K562 (cell line): ENCODE measurements around the gene HAUS3. TPM values are rescaled to one million over a fixed set of nuclear protein-coding genes. Genes with fewer than 3 reads are reported as not detected.

Source experiments
- ATAC-seq: fragments of 200-7000 bp; cut with Tn5 transposase; 3 replicates; pipeline ENCODE4 v1.9.1; 2020; ENCODE audit warnings: moderate library complexity
- BruUV-seq: library from RNA; stranded (reverse); fragments of 400-500 nt; replicated peaks from 2 replicates; lab custom pipeline; 2021; lab: Mats Ljungman, UMichigan
- CTCF ChIA-PET: fragments of 300-600 bp; formaldehyde crosslinking; extraction: SDS; loops from one replicate; lab custom pipeline; 2021; ENCODE audit warnings: low intra/inter-chr PET ratio; lab: Yijun Ruan, JAX
- POLR2A ChIA-PET: fragments of 300-600, 350-650 bp; sonication (Branson Sonifier 250); formaldehyde crosslinking; extraction: SDS; loops from one replicate; lab custom pipeline; 2021; ENCODE audit warnings: antibody characterized with exemption, inconsistent platforms; lab: Yijun Ruan, JAX
- DNase-seq, 4 experiments: peaks; one replicate each; pipeline versions ENCODE4 v3.0.0 to v3.0.0-alpha.2; 2011 to 2018; ENCODE audit warnings: low spot score in 3 of 4, mixed read lengths in 3 of 4; ENCODE audit errors: extremely low read depth in 1 of 4
- FAIRE-seq: peaks from 2 replicates; lab custom pipeline; 2011; peaks lifted over from hg19 to GRCh38; lab: Jason Lieb, UNC
- H2AFZ ChIP-seq: 2 replicates; pipeline ENCODE4 v1.6.0; 2011; ENCODE audit warnings: low read depth, low read length, control low read depth, inconsistent platforms
- H3K27ac ChIP-seq: fragments of 200-600 bp; 3 replicates; pipeline ENCODE4 v1.8.0; 2011; ENCODE audit warnings: low read depth, mild to moderate bottlenecking, control low read depth, inconsistent platforms, low read length, moderate library complexity, mixed read lengths; ENCODE audit errors: extremely low read depth
- H3K27me3 ChIP-seq, 2 experiments: fragments of 300-600 bp in 1 of 2; 2 replicates in 1 of 2; 3 replicates in 1 of 2; pipeline versions ENCODE4 v1.6.0 to v1.8.0; 2011; ENCODE audit warnings: inconsistent platforms in 2 of 2, low read length in 2 of 2, mild to moderate bottlenecking in 1 of 2, mixed read lengths in 1 of 2, moderate library complexity in 1 of 2; ENCODE audit not compliant: control insufficient read depth in 2 of 2, insufficient read depth in 2 of 2
- H3K36me3 ChIP-seq: fragments of 300-600 bp; 3 replicates; pipeline ENCODE4 v1.8.0; 2011; ENCODE audit warnings: mild to moderate bottlenecking, low read length, inconsistent platforms; ENCODE audit not compliant: control insufficient read depth, insufficient read depth
- H3K4me1 ChIP-seq, 2 experiments: fragments of 200-600 bp in 1 of 2; replicated peaks in 1 of 2; 2 replicates in 1 of 2; 3 replicates in 1 of 2; pipeline versions ENCODE4 v1.5.1 to v1.8.0; 2011; ENCODE audit warnings: inconsistent platforms in 2 of 2, low read length in 2 of 2, mild to moderate bottlenecking in 1 of 2, mixed read lengths in 1 of 2, moderate library complexity in 1 of 2; ENCODE audit not compliant: control insufficient read depth in 2 of 2, insufficient read depth in 2 of 2
- H3K4me2 ChIP-seq: 2 replicates; pipeline ENCODE4 v1.6.1; 2011; ENCODE audit warnings: low read length, control low read depth, inconsistent platforms, mixed read lengths; ENCODE audit not compliant: insufficient read depth
- H3K4me3 ChIP-seq: fragments of 200-600 bp; sonication (generic), shearing (Covaris generic); 2 replicates; pipeline ENCODE4 v1.5.1; 2016; ENCODE audit warnings: control low read depth, inconsistent platforms
- H3K79me2 ChIP-seq: fragments of 200-600 bp; 3 replicates; pipeline ENCODE4 v1.8.0; 2011; ENCODE audit warnings: low read length, inconsistent platforms; ENCODE audit not compliant: control insufficient read depth, insufficient read depth
- H3K9ac ChIP-seq, 2 experiments: 2 replicates each; pipeline versions ENCODE4 v1.6.0 to v1.6.1; 2011; ENCODE audit warnings: low read depth in 2 of 2, low read length in 2 of 2, control low read depth in 1 of 2, inconsistent platforms in 1 of 2, mild to moderate bottlenecking in 1 of 2, mixed read lengths in 1 of 2; ENCODE audit not compliant: insufficient read depth in 1 of 2
- H3K9me1 ChIP-seq: one replicate; pipeline ENCODE4 v1.6.0; 2011; ENCODE audit warnings: inconsistent platforms, mild to moderate bottlenecking, low read length, moderate library complexity; ENCODE audit not compliant: control insufficient read depth, insufficient read depth
- H3K9me3 ChIP-seq: replicated peaks from 2 replicates; pipeline ENCODE4 v1.5.1; 2011; ENCODE audit warnings: low read depth, low read length, inconsistent platforms; ENCODE audit not compliant: control insufficient read depth, insufficient read depth
- H4K20me1 ChIP-seq: replicated peaks from 2 replicates; pipeline ENCODE4 v1.6.1; 2011; ENCODE audit warnings: low read length, inconsistent platforms, mixed read lengths; ENCODE audit not compliant: control insufficient read depth, insufficient read depth
- ARID2 ChIP-seq: fragments of 450-650 bp; IDR thresholded peaks from 2 replicates; pipeline ENCODE4 v1.6.1; 2017; ENCODE audit warnings: antibody characterized with exemption, mild to moderate bottlenecking
- CREM ChIP-seq: IDR thresholded peaks from 2 replicates; pipeline ENCODE4 v1.6.1; 2014; ENCODE audit warnings: antibody characterized with exemption, low read depth
- ELF2 ChIP-seq: fragments of 250-450 bp; sonication (Bioruptor Pico); IDR thresholded peaks from 2 replicates; pipeline ENCODE4 v1.5.0; 2021; ENCODE audit warnings: mild to moderate bottlenecking
- FOXJ2 ChIP-seq: fragments of 200-800 bp; sonication (Bioruptor generic); IDR thresholded peaks from 2 replicates; pipeline ENCODE4 v1.6.1; 2016; ENCODE audit warnings: missing genetic modification characterization, missing compliant biosample characterization
- HCFC1 ChIP-seq: IDR thresholded peaks from 2 replicates; pipeline ENCODE4 v1.6.1; 2012; ENCODE audit warnings: low read depth, low read length, improper control_type of control experiment
- HNRNPLL ChIP-seq: fragments of 200-400 bp; formaldehyde crosslinking; IDR thresholded peaks from 2 replicates; pipeline ENCODE4 v1.6.1; 2017; ENCODE audit warnings: low read length, low read depth, mild to moderate bottlenecking; ENCODE audit not compliant: poor library complexity, severe bottlenecking
- HOXB6 ChIP-seq: fragments of 250-450 bp; sonication (Bioruptor Pico); IDR thresholded peaks from 2 replicates; pipeline ENCODE4 v1.5.1; 2022; ENCODE audit warnings: mild to moderate bottlenecking, borderline replicate concordance
- JUND ChIP-seq, 2 experiments: IDR thresholded peaks; 2 replicates in 1 of 2; 3 replicates in 1 of 2; pipeline ENCODE4 v1.6.1; 2011; ENCODE audit warnings: borderline replicate concordance in 2 of 2, low read depth in 2 of 2, low read length in 2 of 2, improper control_type of control experiment in 1 of 2, missing biosample characterization in 1 of 2, missing genetic modification characterization in 1 of 2, missing genetic modification reagents in 1 of 2
- NFIC ChIP-seq: fragments of 450-650 bp; IDR thresholded peaks from 2 replicates; pipeline ENCODE4 v1.6.1; 2017; ENCODE audit warnings: mild to moderate bottlenecking, inconsistent platforms
- NRF1 ChIP-seq, 2 experiments: fragments of 450-650 bp; IDR thresholded peaks in 1 of 2; conservative IDR thresholded peaks in 1 of 2; 2 replicates each; pipeline ENCODE4 v1.6.1; 2014; ENCODE audit warnings: mild to moderate bottlenecking in 2 of 2
- RAD21 ChIP-seq, 2 experiments: fragments of 250-450 bp in 1 of 2; fragments of 450-650 bp in 1 of 2; sonication (Bioruptor Pico) in 1 of 2; formaldehyde crosslinking in 1 of 2; IDR thresholded peaks in 1 of 2; conservative IDR thresholded peaks in 1 of 2; 2 replicates each; pipeline versions ENCODE4 v1.4.0 to v1.8.0; 2020 to 2022; ENCODE audit warnings: mild to moderate bottlenecking in 2 of 2, moderate library complexity in 1 of 2
- SRSF1 ChIP-seq: fragments of 200-400 bp; formaldehyde crosslinking; IDR thresholded peaks from 2 replicates; pipeline ENCODE4 v1.6.1; 2017; ENCODE audit warnings: mild to moderate bottlenecking, low read depth, low read length, moderate library complexity
- STAG1 ChIP-seq: sonication (generic); formaldehyde crosslinking; IDR thresholded peaks from 2 replicates; pipeline ENCODE4 v1.5.0; 2020; ENCODE audit warnings: missing genetic modification reagents, borderline replicate concordance
- TARDBP ChIP-seq: fragments of 450-650 bp; IDR thresholded peaks from 2 replicates; pipeline ENCODE4 v1.6.1; 2016
- ZNF3 ChIP-seq: fragments of 250-450 bp; sonication (Bioruptor Pico); IDR thresholded peaks from 2 replicates; pipeline ENCODE4 v1.5.0; 2021; ENCODE audit warnings: mild to moderate bottlenecking, moderate library complexity
- ZNF764 ChIP-seq: fragments of 250-450 bp; sonication (Bioruptor Pico); IDR thresholded peaks from 2 replicates; pipeline ENCODE4 v1.4.0; 2020; ENCODE audit warnings: low read depth, mild to moderate bottlenecking, moderate library complexity
- WGBS: fragments of 100-300 bp; shearing (Covaris generic); methylation state at CpG from one replicate; pipeline ENCODE4 v1.1.6; 2016; ENCODE audit warnings: low coverage, mixed read lengths; ENCODE audit not compliant: insufficient coverage; ENCODE audit errors: missing lambda C conversion rate; 5-methylcytosine and 5-hydroxymethylcytosine counted together
- in situ Hi-C: fragments of 300-500 bp; cut with MboI; formaldehyde crosslinking; loops from 4 replicates; pipeline ENCODE4 v1.15.0; 2018; ENCODE audit warnings: inconsistent platforms, mixed read lengths
- intact Hi-C: fragments of 100-400 bp; cut with micrococcal nuclease; formaldehyde crosslinking; loops from 2 replicates; pipeline ENCODE4 v1.14.2; 2022
- polyA plus RNA-seq, 8 experiments: library from polyadenylated mRNA; depleted of rRNA in 4 of 8; stranded (reverse) in 5 of 8; unstranded in 3 of 8; fragments of >200 nt; fragmentation: Nextera tagmentation in 2 of 8; fragmentation: Illumina TruSeq in 1 of 8; extraction: Ambion mirVana in 2 of 8; extraction: Trizol in 1 of 8; gene quantifications; 2 replicates each; pipeline versions ENCODE4 v1.2.1 to v1.2.3, GENCODE V29; 2011 to 2014; ENCODE audit warnings: inconsistent platforms in 1 of 8, missing spikeins in 1 of 8
- total RNA-seq, 7 experiments: library from RNA; depleted of rRNA in 6 of 7; stranded (reverse); fragments of >200 nt in 6 of 7; fragmentation: Illumina TruSeq in 2 of 7; extraction: Trizol in 2 of 7; gene quantifications; 2 replicates each; pipeline versions ENCODE4 v1.2.1 to v1.2.3, GENCODE V29; 2011 to 2021; ENCODE audit warnings: low replicate concordance in 1 of 7
- TF ChIP-seq, protein P1 (sequence below): fragments of 250-450 bp; sonication (Bioruptor Pico); IDR thresholded peaks from 2 replicates; pipeline ENCODE4 v1.4.0; 2020; ENCODE audit warnings: mild to moderate bottlenecking, moderate library complexity, borderline replicate concordance
- TF ChIP-seq, protein P2 (sequence below): fragments of 250-450 bp; sonication (Bioruptor Pico); IDR thresholded peaks from 2 replicates; pipeline ENCODE4 v1.8.0; 2022; ENCODE audit warnings: moderate library complexity, mild to moderate bottlenecking, inconsistent platforms

The HAUS3 gene
- total and polyA plus RNA-seq, 9 of the 15 experiments (the other 6 are each of a cell fraction or from before 2014, with no cell fraction given), result 8.9 to 25.7 (median 21.5) TPM

- BruUV-seq, result no TSS peak
- H3K4me1 ChIP-seq, result no peaks in the 10 kb centered on the region; a peak in 1 of 5 replicates
- DNase-seq (peak; percentile 67 to 81 (median 69)), FAIRE-seq (peak; percentile 89), ATAC-seq (peak; percentile 97)
- no peaks in the 10 kb centered on the region for H3K9me3 ChIP-seq
- peaks cover 0 to 9% of the 10 kb centered on the region in 2 experiments; a peak in 3 of 5 replicates for H3K27me3 ChIP-seq
- H3K4me3 ChIP-seq, result no peak overlapping the region
- in situ Hi-C loops (loop anchor here (10.0 kb wide), 1 partner anchor 225 kb away; no protein-coding TSS in a partner anchor), intact Hi-C loops (loop anchor here (1.0 to 5.0 kb wide), 2 partner anchors 132 to 221 kb away; no protein-coding TSS in a partner anchor)
- peaks cover 7% of the 10 kb centered on the region; the same call in 1 of the 2 replicates for H4K20me1 ChIP-seq
- H2AFZ ChIP-seq, result no peak overlapping the region
- no peak overlapping the region for H3K4me2 ChIP-seq
- H3K36me3 ChIP-seq, result peaks cover 10% of the 10 kb centered on the region; the same call in 1 of the 3 replicates
- H3K79me2 ChIP-seq, result no peaks in the 10 kb centered on the region
- H3K27ac ChIP-seq, result no peak overlapping the region
- no peaks in the 10 kb centered on the region for H3K9me1 ChIP-seq
- POLR2A ChIA-PET, result interaction anchor here (0.6 to 1.3 kb wide), 9 partner anchors 8 to 224 kb away, joined by 3 to 6 read pairs (median 3); partner anchors contain the start of genes HAUS3 and POLN
- H3K9ac ChIP-seq, result peak overlapping the region in 1 of 2 experiments; percentile 15; a peak in 1 of 4 replicates
- CTCF ChIA-PET, result interaction anchor here (0.5 to 2.8 kb wide), 4 partner anchors 200 to 249 kb away, joined by 3 to 25 read pairs (median 11); partner anchors contain the start of gene RNF4
- WGBS, result 5% methylated on average over 10 of the region's 10 CpGs
- TF ChIP-seq, protein P1, sequence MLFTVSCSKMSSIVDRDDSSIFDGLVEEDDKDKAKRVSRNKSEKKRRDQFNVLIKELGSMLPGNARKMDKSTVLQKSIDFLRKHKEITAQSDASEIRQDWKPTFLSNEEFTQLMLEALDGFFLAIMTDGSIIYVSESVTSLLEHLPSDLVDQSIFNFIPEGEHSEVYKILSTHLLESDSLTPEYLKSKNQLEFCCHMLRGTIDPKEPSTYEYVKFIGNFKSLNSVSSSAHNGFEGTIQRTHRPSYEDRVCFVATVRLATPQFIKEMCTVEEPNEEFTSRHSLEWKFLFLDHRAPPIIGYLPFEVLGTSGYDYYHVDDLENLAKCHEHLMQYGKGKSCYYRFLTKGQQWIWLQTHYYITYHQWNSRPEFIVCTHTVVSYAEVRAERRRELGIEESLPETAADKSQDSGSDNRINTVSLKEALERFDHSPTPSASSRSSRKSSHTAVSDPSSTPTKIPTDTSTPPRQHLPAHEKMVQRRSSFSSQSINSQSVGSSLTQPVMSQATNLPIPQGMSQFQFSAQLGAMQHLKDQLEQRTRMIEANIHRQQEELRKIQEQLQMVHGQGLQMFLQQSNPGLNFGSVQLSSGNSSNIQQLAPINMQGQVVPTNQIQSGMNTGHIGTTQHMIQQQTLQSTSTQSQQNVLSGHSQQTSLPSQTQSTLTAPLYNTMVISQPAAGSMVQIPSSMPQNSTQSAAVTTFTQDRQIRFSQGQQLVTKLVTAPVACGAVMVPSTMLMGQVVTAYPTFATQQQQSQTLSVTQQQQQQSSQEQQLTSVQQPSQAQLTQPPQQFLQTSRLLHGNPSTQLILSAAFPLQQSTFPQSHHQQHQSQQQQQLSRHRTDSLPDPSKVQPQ (CRISPR knock-in tag), result no peak
- TF ChIP-seq NFIC (no peak), HOXB6 (CRISPR knock-in tag) (no peak), JUND (IDR thresholded peaks at IDR 0.05; ENCODE audit: borderline replicate concordance, low read depth, low read length) (0 out of 2 replicates have a peak, but pooled peaks have one; percentile 24), JUND (tag; IDR thresholded peaks at IDR 0.05; ENCODE audit: borderline replicate concordance, low read depth, low read length) (no peak), NRF1 (conservative IDR thresholded peaks at IDR 0.05 in 1 of 2, IDR thresholded peaks at IDR 0.05 in 1 of 2) (0 out of 4 replicates have a peak, but pooled peaks of 1 of the 2 experiments have one; percentile 10), TARDBP (0 out of 2 replicates have a peak, but pooled peaks have one; percentile 39), ARID2 (peak; percentile 89; the same call in 1 of the 2 replicates), CREM (0 out of 2 replicates have a peak, but pooled peaks have one; percentile 24), SRSF1 (no peak), FOXJ2 (no peak), HCFC1 (0 out of 2 replicates have a peak, but pooled peaks have one; percentile 24), HNRNPLL (no peak), ELF2 (CRISPR knock-in tag) (0 out of 2 replicates have a peak, but pooled peaks have one; percentile 49), ZNF3 (CRISPR knock-in tag) (no peak), STAG1 (CRISPR knock-in tag) (peak; percentile 98), RAD21 (CRISPR knock-in tag; conservative IDR thresholded peaks at IDR 0.05 in 1 of 2, IDR thresholded peaks at IDR 0.05 in 1 of 2) (peak; percentile 78 to 93), ZNF764 (no peak)
- TF ChIP-seq, protein P2, sequence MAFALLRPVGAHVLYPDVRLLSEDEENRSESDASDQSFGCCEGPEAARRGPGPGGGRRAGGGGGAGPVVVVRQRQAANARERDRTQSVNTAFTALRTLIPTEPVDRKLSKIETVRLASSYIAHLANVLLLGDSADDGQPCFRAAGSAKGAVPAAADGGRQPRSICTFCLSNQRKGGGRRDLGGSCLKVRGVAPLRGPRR, result no peak
These were observed 21.8 kb downstream of the HAUS3 start for GRCh38 chr4:2220016-2220630.
